ENCODE results near the gene IGSF9. TPM values are rescaled to one million over a fixed set of nuclear protein-coding genes. Genes with fewer than 3 reads are reported as not detected.
A peak's percentile ranks its signal among the peaks of the same experiment; 100 is the strongest.

Gene IGSF9
- total and polyA plus RNA-seq, 10 of the 15 experiments (the other 5 are each of a cell fraction or from before 2014, with no cell fraction given): 0.04 to 0.07 TPM; not detected in 8

DNA sequence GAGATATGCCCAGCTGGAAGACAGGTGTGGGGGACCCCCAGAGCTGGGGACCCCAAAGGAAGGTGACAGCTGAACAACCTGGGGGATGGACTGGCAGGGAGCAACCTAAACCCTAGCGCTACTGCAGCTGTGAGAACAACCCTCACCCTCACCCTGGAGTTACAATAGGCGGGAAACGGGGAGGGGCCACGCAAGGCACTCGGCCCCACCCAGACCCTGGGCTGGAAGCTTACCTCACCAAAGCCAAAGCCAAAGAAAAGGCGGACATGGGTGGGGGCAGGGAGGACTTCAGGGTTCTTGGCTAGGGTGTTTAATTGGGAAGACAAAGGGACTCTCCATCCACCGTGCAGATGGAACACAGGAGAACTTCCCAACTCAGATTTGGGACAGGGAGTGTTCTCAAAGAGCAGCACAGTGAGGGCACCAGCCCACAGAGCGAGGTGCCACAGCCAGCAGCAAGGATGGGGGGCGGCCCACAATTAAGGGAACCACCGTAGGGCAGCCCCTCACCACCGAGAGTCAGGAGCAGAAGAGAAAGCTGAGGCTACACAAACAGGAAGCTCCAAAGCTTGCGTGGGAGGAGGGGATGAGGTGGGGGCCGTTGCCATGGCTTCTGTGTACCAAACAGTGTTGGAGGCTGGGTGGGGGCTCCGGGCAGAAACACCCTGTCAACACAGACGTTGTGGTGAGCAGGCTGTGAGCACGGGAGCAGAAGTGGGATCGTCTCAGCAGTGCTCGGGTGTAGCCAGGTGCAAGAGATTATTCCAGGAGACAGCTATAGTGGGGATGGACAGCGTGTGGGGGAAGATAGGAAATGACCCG lies 22.0 kb downstream of the IGSF9 start (continued):
- TF ChIP-seq NRF1 (conservative IDR thresholded peaks at IDR 0.05; ENCODE audit: low read depth, low read length) (no peak), TARDBP (IDR thresholded peaks at IDR 0.05; ENCODE audit: borderline replicate concordance) (peak; percentile 62; the same call in 1 of the 2 replicates), SUZ12 (IDR thresholded peaks at IDR 0.05; ENCODE audit: unreplicated experiment) (no peak), CHD4 (IDR thresholded peaks at IDR 0.05) (no peak), YBX1 (IDR thresholded peaks at IDR 0.05) (no peak), CHD2 (IDR thresholded peaks at IDR 0.05; ENCODE audit: borderline replicate concordance, low read depth, low read length) (peak; percentile 88), RUNX3 (IDR thresholded peaks at IDR 0.05; ENCODE audit: low read length) (peak; percentile 88), HDAC2 (IDR thresholded peaks at IDR 0.05) (no peak), STAT3 (IDR thresholded peaks at IDR 0.05; ENCODE audit: low read depth, low read length) (no peak), BACH1 (IDR thresholded peaks at IDR 0.05; ENCODE audit: borderline replicate concordance) (peak; percentile 44; the same call in 1 of the 2 replicates), NFIC (IDR thresholded peaks at IDR 0.05; ENCODE audit: low read depth, low read length) (no peak; the same call in 1 of the 2 replicates), ZNF24 (IDR thresholded peaks at IDR 0.05) (no peak), ATF7 (IDR thresholded peaks at IDR 0.05; ENCODE audit: low read depth) (peak; percentile 86), PML (IDR thresholded peaks at IDR 0.05; ENCODE audit: low read length) (peak; percentile 25; the same call in 1 of the 2 replicates), SREBF1 (IDR thresholded peaks at IDR 0.05; ENCODE audit: low read length) (no peak), POLR2AphosphoS5 (IDR thresholded peaks at IDR 0.05; ENCODE audit: low read length) (peak; percentile 86), EZH2 (IDR thresholded peaks at IDR 0.05; ENCODE audit: borderline replicate concordance, control insufficient read depth, low read depth, low read length) (no peak), CREB1 (IDR thresholded peaks at IDR 0.05; ENCODE audit: low read depth) (peak; percentile 49; the same call in 1 of the 2 replicates)
- TF ChIP-seq, protein P1, sequence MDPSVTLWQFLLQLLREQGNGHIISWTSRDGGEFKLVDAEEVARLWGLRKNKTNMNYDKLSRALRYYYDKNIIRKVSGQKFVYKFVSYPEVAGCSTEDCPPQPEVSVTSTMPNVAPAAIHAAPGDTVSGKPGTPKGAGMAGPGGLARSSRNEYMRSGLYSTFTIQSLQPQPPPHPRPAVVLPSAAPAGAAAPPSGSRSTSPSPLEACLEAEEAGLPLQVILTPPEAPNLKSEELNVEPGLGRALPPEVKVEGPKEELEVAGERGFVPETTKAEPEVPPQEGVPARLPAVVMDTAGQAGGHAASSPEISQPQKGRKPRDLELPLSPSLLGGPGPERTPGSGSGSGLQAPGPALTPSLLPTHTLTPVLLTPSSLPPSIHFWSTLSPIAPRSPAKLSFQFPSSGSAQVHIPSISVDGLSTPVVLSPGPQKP (IDR thresholded peaks at IDR 0.05; ENCODE audit: low read depth, low read length): no peak
- TF ChIP-seq, protein P2, sequence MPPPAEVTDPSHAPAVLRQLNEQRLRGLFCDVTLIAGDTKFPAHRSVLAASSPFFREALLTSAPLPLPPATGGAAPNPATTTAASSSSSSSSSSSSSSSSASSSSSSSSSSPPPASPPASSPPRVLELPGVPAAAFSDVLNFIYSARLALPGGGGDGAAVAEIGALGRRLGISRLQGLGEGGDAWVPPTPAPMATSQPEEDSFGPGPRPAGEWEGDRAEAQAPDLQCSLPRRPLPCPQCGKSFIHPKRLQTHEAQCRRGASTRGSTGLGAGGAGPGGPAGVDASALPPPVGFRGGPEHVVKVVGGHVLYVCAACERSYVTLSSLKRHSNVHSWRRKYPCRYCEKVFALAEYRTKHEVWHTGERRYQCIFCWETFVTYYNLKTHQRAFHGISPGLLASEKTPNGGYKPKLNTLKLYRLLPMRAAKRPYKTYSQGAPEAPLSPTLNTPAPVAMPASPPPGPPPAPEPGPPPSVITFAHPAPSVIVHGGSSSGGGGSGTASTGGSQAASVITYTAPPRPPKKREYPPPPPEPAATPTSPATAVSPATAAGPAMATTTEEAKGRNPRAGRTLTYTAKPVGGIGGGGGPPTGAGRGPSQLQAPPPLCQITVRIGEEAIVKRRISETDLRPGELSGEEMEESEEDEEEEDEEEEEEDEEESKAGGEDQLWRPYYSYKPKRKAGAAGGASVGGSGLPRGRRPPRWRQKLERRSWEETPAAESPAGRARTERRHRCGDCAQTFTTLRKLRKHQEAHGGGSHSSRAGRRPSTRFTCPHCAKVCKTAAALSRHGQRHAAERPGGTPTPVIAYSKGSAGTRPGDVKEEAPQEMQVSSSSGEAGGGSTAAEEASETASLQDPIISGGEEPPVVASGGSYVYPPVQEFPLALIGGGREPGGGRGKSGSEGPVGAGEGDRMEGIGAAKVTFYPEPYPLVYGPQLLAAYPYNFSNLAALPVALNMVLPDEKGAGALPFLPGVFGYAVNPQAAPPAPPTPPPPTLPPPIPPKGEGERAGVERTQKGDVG (CRISPR knock-in tag; IDR thresholded peaks at IDR 0.05): no peak
- TF ChIP-seq, protein P3, sequence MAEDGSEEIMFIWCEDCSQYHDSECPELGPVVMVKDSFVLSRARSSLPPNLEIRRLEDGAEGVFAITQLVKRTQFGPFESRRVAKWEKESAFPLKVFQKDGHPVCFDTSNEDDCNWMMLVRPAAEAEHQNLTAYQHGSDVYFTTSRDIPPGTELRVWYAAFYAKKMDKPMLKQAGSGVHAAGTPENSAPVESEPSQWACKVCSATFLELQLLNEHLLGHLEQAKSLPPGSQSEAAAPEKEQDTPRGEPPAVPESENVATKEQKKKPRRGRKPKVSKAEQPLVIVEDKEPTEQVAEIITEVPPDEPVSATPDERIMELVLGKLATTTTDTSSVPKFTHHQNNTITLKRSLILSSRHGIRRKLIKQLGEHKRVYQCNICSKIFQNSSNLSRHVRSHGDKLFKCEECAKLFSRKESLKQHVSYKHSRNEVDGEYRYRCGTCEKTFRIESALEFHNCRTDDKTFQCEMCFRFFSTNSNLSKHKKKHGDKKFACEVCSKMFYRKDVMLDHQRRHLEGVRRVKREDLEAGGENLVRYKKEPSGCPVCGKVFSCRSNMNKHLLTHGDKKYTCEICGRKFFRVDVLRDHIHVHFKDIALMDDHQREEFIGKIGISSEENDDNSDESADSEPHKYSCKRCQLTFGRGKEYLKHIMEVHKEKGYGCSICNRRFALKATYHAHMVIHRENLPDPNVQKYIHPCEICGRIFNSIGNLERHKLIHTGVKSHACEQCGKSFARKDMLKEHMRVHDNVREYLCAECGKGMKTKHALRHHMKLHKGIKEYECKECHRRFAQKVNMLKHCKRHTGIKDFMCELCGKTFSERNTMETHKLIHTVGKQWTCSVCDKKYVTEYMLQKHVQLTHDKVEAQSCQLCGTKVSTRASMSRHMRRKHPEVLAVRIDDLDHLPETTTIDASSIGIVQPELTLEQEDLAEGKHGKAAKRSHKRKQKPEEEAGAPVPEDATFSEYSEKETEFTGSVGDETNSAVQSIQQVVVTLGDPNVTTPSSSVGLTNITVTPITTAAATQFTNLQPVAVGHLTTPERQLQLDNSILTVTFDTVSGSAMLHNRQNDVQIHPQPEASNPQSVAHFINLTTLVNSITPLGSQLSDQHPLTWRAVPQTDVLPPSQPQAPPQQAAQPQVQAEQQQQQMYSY (CRISPR knock-in tag; IDR thresholded peaks at IDR 0.05): no peak
- TF ChIP-seq, protein P4, sequence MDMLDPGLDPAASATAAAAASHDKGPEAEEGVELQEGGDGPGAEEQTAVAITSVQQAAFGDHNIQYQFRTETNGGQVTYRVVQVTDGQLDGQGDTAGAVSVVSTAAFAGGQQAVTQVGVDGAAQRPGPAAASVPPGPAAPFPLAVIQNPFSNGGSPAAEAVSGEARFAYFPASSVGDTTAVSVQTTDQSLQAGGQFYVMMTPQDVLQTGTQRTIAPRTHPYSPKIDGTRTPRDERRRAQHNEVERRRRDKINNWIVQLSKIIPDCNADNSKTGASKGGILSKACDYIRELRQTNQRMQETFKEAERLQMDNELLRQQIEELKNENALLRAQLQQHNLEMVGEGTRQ (IDR thresholded peaks at IDR 0.05; ENCODE audit: borderline replicate concordance, low read depth, low read length): no peak
